DMS53 treated with DMSO at 0.1 percent for 48 hours (cell line): ENCODE results near the gene CYP2S1.
"Not testable (repeated sequence)": the region's sequence is repeated elsewhere in the genome, so short reads cannot be mapped to it uniquely, and the experiment has no call there.

Experiments
- DNase-seq: peaks from one replicate; lab custom pipeline; 2025; ENCODE audit not compliant: unreplicated experiment; lab: John Stamatoyannopoulos, UW

The CYP2S1 gene

GRCh38 chr19:41192574-41193429 lies at the start of gene CYP2S1:
Gene CYP2S1 (plus strand): TSS chr19:41193219. CDS start chr19:41193265, 46 bp downstream.
- DNase-seq, result no peak

- peak; percentile 58 for DNase-seq
Measured at GRCh38 chr19:41144403-41144802, 48.6 kb upstream of the CYP2S1 start.

- no peak for DNase-seq
Measured at GRCh38 chr19:41149831-41150230, 43.2 kb upstream of the CYP2S1 start.

GRCh38 chr19:41150986-41151385 lies 42.0 kb upstream of the CYP2S1 start:
- not testable (repeated sequence) for DNase-seq

GRCh38 chr19:41154060-41154459 lies 39.0 kb upstream of the CYP2S1 start:
- DNase-seq, result no peak

- DNase-seq, result no peak
Measured at GRCh38 chr19:41156207-41156606, 36.8 kb upstream of the CYP2S1 start.

GRCh38 chr19:41159881-41160280 lies 33.1 kb upstream of the CYP2S1 start:
- no peak for DNase-seq

GRCh38 chr19:41161903-41162302 lies 31.1 kb upstream of the CYP2S1 start:
- DNase-seq, result no peak

- DNase-seq, result no peak
Measured at GRCh38 chr19:41166944-41167804, 25.8 kb upstream of the CYP2S1 start.

- no peak for DNase-seq
Measured at GRCh38 chr19:41172297-41173164, 20.5 kb upstream of the CYP2S1 start.

- DNase-seq, result no peak
Measured at GRCh38 chr19:41174297-41174928, 18.6 kb upstream of the CYP2S1 start.

- DNase-seq, result no peak
Measured at GRCh38 chr19:41175801-41176777, 16.9 kb upstream of the CYP2S1 start.

- DNase-seq, result not testable (repeated sequence)
Measured at GRCh38 chr19:41180173-41180572, 12.8 kb upstream of the CYP2S1 start.

GRCh38 chr19:41186971-41187883 lies 5.8 kb upstream of the CYP2S1 start:
- DNase-seq, result no peak

GRCh38 chr19:41187884-41188279 lies 5.1 kb upstream of the CYP2S1 start:
- no peak for DNase-seq

- no peak for DNase-seq
Measured at GRCh38 chr19:41189425-41190065, 3.5 kb upstream of the CYP2S1 start.

GRCh38 chr19:41193430-41194156 lies 574 bp downstream of the CYP2S1 start:
- DNase-seq, result no peak
